ENCODE measurements around the gene RNF126.

GRCh38 chr19:645912-646778 lies 16.9 kb downstream of the RNF126 start:
- TF ChIP-seq CTCF (IDR thresholded peaks at IDR 0.05; ENCODE audit: borderline replicate concordance, extremely low read depth, low read length, poor library complexity, severe bottlenecking): no peak
- TF ChIP-seq EZH2 (IDR thresholded peaks at IDR 0.05; ENCODE audit: borderline replicate concordance, low read depth, low read length, severe bottlenecking): no peak
